GM12801 (cell line): Measurements from ENCODE around the gene ASRGL1.

Source experiments
- CTCF ChIP-seq: IDR thresholded peaks from one replicate; pipeline ENCODE4 v1.5.1; 2011; ENCODE audit warnings: control low read depth; ENCODE audit not compliant: insufficient read length; ENCODE audit errors: extremely low read depth

ASRGL1 gene

GRCh38 chr11:62322524-62322923, 14.7 kb upstream of the ASRGL1 start:
- no peak for TF ChIP-seq CTCF

- TF ChIP-seq CTCF = no peak
Measured at GRCh38 chr11:62324731-62325556, 12.3 kb upstream of the ASRGL1 start.

- TF ChIP-seq CTCF = no peak
Measured at GRCh38 chr11:62333768-62334167, 3.5 kb upstream of the ASRGL1 start.

GRCh38 chr11:62338218-62338617, 970 bp downstream of the ASRGL1 start:
- TF ChIP-seq CTCF = no peak

GRCh38 chr11:62340269-62340901, 3.1 kb downstream of the ASRGL1 start:
- TF ChIP-seq CTCF = no peak

- no peak for TF ChIP-seq CTCF
Measured at GRCh38 chr11:62341588-62341987, 4.3 kb downstream of the ASRGL1 start.

- no peak for TF ChIP-seq CTCF
Measured at GRCh38 chr11:62344210-62344609, 7.0 kb downstream of the ASRGL1 start.
